CD1c-positive myeloid dendritic cell (primary cell): Measurements from ENCODE around the gene CTNS.

Experiments used
- DNase-seq: peaks from one replicate; pipeline ENCODE4 v3.0.0-alpha.2; 2016; ENCODE audit errors: extremely low spot score

The CTNS gene

DNA sequence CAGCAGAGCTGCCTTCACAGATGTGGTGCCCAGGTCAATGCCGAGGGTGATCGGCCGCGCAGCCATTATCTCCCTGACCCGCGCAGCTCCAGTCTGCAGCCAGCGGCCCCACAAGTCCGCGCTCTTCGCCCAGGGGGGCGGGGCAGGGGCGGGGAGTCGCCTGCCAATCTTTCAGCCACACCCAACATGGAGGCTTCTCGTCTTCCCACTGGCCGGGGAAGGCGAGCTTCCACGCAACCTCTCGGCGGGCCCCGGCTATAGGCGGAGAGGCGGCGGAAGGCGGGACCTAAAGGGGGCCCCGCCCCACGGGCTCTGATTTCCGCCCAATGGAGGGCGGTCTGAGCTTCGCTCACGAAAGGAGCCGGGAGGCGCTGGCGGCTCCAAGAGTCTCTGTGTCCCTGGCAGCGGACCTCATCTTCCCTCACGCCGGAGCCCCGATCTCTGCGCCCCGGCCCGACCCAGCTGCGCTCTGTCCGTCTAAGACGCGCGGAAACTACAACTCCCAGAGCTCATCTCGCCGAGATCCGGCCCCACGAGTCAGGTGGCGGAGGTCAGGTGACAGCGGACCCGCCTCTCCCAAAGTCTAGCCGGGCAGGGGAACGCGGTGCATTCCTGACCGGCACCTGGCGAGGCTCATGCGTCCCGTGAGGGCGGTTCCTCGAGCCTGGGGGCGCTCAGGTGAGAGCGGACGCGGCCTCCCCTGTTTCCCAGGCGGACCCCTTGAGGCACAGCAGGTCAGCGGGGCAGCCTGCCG is at the start of gene CTNS, which contains the start of gene SHPK:
Gene CTNS, plus strand, starts transcription at position 607 of the 754 bp plus-strand sequence. CDS start 3,447 bp downstream, outside the sequence.
Gene SHPK, minus strand, starts transcription at position 97 of the 754 bp plus-strand sequence. Its CDS starts 31 bp downstream, at position 66.
- DNase-seq = peak; percentile 98

DNA sequence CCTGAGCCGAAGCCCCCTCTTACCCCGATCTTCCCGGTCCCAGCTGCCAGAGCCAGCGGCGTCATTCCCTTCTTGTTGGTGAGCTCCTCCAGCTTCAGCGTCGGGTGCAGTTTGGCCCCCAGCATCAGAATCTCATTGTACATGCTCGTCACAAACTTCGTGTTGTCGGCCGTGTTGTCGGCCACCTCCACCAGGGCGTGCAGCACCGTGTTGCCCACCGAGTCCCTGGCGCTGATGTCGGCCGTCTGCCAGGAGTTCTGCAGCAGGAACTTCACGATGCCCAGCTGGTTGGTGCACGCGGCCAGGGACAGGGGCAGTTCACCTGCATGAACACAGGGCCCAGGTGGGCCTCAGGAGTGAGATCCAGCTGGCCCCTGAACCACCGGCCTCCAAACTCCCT is 46.8 kb upstream of the CTNS start:
- DNase-seq = no peak

DNA sequence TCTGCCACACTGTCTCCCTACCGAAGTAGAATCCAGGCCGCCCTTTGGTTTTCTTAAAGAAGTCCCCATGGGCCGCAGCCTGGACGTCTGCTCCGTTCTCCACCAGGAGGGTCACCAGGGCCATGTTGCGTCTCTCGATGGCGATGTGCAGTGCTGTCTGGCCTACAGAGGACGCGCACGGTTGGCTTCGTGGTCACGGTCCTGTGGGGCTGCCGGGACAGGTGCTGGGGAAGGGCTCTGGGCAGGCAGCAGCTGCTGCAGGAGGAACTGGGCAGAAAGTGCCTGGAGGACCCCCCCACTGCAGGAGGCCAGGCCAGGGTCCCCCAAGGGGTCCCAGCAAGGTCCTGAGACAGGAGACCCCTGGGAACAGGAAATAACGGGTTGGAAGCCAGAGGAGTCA is 46.3 kb upstream of the CTNS start:
- no peak for DNase-seq

DNA sequence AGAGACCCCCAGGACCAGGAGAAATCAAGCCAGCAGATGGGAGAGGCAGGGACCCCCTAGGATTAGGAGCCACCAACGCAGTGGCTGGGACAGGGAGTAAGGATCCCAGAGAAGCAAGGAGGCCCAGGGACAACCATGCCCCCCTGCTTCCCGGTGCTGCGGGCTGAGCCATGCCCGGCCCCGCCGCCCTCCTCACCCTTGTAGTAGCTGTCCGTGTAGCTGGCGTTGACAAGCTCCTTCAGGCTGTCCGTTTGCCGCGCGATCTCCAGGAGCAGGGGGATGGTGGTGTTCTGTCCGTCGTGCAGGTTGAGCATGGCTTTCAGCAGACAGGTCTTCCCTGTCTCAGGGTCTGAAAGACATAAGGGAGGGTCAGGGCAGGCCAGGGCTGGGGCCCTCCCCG is 45.8 kb upstream of the CTNS start:
- DNase-seq = no peak

DNA sequence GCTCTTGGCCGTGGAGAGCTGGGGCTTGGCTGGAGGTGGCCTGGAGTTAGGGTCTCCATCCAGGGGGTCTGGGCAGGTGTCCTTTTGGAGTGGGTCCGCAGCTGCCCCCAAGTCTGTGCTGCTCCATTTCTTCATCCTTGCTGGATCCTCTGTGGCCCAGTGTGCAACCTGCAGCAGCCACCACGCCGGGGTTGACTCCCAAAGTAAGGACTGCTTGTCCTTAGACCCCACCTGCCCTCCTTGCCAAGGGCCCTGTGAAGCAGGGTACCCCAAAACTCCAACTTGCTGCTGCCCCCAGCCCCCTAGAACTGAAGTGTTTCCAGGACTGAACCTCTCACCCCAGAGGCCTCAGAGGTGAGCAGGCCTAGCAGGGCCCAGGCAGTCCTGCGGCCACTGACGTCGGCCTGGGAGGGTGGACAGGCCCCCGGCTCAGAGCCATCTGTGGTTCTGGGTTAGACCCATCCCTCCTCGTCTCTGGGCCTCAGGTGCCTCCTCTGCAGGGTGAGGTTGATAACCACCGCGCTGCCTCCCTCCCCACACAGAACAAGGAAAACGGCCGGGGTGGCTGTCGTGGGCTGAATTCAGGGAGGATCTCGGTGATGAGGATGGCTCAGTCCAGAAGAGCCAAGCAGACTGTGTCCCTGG is 44.2 kb upstream of the CTNS start:
- DNase-seq = no peak

DNA sequence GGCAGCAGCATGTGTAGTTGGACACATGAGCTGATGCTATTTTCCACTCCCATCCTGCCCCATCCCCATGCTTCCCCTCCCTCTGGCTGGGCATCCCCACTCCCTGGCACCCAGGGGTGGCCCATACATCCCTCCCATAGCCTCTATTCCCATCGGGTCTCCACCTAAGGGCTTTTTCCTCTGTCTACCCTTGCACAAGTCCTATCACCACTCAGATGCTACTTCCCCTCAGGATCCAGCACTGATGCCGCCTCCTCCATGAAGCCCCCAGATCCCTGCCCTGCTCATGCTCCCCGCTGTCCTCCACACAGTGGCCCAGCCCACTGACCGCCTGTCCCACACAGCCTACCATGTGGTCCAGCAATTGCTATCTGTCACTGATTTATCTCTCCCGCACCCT is 43.2 kb upstream of the CTNS start:
- DNase-seq = no peak

DNA sequence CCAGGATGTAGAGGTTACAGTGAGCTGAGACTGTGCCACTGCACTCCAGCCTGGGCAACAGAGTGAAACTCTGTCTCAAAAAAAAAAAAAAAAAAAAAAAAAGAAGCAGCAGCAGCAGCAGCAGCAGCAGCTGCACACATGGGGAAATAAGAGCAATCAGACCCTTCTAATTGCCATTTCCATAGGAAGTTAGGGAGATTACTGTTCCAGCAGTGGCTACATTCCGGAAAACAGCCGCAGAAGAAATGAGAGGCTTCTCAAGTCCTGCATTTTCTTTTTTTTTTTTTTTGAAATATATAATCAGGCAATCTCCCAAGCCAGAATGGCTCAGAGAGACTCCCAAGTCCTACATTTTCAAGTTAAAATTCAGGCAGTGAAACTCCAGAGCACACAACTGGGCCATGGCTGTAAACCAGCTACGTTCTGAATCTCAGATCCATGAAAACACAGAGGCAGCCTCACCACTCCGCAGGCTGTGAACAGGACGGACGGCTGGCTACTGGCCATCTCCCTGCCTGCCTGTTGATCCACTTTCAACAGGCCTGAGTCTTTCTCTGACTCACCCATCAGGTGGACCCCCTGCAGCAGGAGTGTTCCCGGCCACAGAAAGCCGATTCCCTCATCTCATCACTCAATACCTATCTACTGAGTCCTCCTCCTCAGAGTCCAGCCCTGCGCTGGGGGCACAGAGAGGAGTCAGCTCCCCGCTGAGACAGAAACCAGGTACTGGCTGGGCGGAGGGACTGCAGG is 42.3 kb upstream of the CTNS start:
- DNase-seq = no peak

DNA sequence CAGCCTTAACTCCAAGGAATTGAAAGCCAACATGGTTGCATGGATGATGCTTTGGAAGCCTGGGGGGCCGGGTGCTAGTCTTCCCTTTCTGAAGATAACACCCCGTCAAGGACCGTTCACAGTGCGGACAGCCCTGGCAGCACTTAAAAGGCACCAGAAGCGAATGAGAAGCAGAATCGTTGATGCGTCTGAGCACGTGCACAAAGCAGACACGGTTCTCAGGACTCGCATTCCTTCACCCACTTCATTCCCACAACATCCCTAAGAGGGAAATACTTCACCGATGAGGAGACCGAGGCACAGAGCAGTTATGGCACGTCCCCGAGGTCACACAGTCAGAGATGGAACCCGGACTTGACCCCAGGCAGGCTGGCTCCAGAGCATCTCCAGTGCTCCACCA is 41.6 kb upstream of the CTNS start:
- DNase-seq = no peak

DNA sequence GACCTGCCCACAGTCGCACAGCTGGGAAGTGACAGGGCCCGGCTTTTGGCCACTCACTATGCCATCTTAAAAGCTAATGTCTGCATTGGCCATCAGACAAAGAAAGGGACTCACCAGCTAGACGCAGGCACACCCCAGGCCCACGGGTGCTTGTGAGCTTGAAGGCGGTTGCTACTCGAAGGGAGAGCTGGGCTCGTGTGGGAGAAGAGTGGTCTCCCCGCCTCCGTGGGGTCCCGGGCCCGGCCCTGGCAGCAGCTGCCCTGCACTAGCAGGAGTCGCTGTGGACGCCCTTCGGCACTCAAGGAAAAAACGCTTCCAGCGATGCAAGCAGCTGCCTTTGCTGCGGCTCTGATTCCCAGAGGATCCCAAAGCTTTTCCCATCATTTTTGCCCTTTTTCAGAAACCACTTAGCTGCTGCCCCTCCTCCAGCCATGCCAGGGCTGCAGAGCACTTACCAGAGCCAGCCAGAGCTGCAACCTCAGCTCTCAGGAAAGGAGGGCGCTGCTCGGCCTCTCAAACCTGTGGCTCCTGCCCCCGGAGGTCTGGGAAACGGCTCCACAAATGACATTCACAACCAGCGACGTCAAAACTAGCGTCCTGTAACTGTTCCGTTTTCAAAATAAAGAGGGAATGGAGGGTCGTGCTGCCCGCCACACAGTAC is 39.6 kb upstream of the CTNS start:
- no peak for DNase-seq

DNA sequence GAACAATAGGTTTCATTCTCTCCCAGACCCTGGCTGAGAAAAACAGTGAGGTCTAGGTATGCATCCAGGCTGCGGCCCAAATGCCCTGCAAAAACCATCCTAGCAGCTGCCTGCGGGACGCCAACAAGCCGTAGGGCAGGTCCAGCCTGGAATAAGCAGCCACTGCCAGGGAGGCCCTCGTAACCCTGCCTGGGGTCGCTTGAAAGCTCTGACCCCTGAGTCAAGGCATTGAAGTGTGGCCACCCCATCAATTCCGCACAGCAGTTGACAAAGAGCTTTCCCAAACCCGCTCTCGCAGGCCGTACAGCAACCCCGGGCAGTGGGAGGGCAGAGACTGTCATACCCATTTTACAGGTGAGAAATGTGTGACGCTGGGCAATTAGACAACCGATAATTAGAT is 38.5 kb upstream of the CTNS start:
- no peak for DNase-seq

DNA sequence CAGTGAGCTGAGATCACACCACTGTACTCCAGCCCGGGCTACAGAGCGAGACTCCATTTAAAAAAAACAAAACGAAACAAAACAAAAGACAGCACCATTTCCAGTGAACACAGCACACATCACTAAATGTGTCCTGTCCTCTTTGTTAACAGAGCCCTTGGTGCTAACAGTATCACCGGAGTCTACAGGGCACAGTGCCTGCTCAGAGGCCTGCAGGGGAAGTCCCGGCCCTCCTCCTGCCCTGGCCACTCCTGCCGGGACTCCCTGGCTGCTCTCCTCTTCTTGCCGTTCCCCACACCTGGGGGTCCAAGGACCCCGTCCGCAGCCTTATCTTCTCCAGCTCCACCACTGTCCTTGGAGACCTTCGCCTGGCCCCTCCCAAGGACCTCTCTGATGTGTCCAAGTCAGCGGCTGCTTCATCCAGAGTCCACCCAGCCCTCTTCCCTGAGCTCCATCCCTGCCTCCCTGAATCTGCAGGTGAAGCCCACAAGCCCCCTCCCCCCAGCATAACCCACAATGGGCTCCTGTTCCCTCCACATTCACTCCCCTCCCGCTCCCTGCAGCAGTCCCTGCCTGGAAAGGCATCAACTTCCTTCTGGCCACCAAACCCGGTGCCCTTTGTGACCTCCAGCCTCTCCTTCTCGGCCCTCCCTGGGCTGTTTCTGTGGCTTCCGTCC is 35.9 kb upstream of the CTNS start:
- no peak for DNase-seq

DNA sequence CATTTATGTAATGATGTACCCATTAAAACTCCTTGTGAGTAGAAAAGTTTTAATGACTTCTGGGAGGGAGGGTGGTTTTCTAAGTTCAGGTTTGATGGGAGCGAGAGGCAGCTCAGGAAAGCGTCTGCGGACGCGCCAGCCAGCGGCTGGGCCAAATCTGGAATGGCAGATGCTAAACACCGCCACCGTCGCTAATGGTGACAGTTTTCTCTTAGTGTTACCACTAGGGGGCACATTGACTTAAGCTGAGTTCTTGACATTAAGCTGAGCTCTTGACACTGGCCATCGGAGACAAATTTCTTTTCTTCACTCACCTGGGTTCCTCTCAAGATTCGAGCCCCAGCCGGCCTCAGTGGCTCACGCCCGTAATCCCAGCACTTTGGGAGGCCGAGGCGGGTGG is 34.1 kb upstream of the CTNS start:
- peak; percentile 54 for DNase-seq

DNA sequence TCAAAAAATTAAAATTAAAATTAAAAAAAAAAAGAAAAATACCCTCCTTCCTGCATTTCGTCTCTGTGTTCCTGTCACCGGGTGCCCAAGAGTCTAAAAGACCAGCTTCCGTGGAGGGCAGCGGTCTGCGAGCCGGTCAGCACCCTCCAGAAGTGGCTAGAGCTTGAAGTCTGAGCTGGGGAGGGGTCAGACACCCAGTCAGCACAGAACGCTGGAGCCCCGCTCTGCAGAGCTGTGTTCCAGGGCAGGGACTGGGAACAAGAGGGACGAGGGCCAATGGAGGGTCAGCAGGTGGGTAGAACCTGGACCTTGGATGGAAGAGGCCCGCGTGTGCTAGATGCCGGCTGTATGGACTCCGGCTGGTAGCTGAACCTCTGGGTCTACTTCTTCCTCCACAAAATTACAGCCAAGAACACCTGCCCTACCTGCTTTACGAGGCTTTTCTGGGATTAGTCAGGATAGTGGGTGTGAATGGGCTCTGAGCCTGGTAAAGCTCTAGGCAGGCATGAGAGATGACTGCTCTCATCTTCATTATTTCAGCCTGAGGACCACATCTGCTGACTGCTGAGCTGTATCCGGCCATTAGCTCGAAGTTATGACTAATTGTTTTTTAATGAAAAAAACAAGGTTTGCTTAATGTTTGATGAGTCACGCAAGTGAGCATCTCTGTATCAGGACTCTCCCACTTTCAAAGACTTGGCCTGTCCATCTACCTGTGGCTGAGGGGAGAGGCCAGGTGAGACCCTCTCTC is 33.3 kb upstream of the CTNS start:
- DNase-seq = no peak

DNA sequence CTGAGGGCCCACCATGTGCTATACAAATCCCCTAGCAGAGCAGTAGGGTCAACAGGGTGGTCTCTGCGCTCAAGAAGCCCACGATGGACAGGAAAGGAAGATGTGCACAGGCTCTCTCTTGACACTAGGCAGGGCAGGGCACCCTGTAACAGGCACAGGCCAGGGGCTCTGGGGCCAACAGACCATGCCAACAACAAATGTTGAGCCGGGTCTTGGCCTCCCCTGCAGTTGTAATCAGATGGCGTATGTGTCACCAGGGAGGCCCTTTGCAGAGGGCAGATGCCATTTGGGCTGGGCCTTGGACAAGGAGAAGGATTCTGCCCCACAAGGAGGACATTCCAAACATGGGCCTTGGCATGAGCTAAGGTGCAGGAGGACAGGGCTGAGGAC is 32.7 kb upstream of the CTNS start:
- no peak for DNase-seq

DNA sequence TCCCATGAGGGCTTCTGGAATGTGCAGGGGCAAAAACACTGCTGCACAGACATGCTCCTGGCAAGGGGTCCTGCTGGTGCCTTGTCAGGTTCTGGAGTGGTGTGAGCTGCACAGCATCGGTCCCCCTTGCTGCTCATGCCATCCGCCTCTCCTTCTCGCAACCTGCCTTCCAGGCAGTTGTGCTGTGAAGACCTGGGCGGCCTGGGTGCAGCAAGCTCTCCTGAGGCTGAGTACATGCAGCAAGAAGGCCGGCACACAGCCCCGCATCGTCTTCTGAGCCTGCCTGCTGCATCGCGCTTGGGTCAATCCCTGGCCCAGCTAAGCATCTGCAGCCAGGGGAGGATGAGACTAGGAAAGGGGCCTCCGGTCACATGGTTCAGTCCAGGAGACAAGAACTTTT is 26.9 kb upstream of the CTNS start:
- no peak for DNase-seq

DNA sequence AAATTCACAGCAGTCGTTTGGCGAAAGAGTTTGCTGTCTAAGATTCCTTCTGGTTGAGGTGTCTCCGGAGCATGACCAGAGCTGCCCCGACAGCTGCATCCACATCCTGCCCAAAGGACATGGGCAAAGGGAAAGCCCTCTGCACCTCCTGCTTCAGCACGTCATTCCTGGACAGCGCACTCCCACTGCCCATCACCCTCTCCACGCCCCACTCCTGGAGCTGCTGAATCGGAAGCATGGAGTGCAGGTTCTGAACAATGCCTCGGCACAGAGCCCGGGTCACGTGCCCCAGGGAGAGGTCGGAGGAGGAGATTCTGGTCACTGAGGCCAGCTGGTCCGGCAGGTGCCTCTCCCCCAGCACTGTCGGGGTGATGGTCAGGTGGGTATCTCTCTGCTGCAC is 26.0 kb upstream of the CTNS start:
- no peak for DNase-seq

DNA sequence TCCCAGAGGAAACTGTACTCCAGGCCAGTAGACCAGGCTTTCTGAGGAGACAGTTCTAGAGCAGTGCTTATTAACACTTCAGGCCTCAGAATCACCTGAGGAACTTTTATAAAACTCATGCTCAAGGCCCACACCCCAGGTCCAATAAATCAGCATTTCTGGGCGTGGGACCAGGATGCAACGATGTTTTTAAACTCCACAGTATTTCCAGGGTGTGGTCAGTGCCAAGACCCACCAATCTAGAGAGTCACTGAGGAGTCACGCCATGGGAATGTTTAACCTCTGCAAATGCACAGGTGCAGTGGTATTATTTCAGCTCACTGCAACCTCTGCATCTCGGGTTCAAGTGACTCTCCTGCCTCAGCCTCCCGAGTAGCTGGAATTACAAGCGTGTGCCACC is 23.4 kb upstream of the CTNS start:
- DNase-seq = no peak

DNA sequence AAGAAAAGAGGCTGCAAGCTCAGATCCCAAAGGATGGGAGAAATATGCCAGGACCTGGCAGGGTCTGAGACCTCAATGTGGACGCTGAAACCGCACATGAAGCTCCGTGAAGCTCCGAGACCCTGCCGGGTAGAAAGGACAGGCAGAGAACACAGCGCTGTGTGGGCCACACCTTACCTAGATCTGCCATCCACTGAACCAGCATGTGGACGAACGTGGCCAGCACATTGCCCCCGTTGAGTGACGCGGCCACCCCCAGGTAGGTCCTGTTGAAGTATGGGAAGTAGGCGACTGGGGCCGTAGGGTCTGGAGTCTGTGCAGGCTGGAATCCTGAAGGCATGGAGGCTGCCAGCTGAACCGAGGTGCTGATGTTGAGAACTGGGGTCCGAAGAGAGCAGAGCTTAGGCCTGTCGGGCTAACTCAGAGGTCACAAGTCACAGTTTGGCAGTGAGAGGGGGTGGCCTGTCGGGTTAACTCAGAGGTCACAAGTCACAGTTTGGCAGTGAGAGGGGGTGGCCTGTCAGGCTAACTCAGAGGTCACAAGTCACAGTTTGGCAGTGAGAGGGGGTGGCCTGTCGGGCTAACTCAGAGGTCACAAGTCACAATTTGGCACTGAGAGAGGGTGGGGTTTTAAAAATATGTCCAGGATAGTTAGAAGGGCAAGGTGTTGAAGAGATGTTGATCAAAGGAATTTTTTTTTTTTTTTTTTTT is 21.2 kb upstream of the CTNS start:
- DNase-seq = no peak

DNA sequence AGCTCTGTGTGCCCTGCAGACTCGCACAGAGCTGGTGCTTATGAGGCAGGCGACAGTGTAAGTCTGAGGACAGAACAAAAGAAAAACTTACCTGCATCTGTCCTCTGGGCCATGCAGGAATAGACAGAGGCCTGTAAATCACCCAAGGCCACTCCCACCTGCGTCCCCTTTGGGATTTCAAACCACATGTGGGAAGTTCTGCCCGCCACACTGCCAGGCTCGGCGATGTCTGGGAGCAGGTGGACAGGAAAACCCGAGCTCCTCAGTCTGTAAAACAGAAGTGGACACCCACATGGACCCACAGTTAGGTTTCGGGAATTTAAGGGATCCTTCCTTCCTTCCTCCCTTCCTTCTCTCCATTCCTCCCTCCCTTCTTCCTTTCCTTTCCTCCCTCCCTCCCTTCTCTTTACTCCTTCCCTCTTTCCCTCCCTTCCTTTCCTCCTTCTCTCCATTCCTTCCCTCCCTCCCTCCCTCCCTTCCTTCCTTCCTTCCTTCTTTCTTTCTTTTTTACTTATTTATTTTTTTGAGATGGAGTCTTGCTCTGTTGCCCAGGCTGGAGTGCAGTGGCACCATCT is 15.3 kb upstream of the CTNS start:
- DNase-seq = no peak
